Colonic mucosa (tissue), 4 donors: ENCODE results near the gene CERS1. TPM values are rescaled to one million over a fixed set of nuclear protein-coding genes. Genes with fewer than 3 reads are reported as not detected.

Experiments used
- DNase-seq: peaks from one replicate; pipeline ENCODE4 v3.0.0-alpha.2; 2020
- H3K27ac ChIP-seq: fragments of 200-600 bp; one replicate; pipeline ENCODE4 v1.8.0; 2021
- H3K27me3 ChIP-seq: fragments of 200-600 bp; one replicate; pipeline ENCODE4 v1.8.0; 2021
- H3K36me3 ChIP-seq: fragments of 200-600 bp; one replicate; pipeline ENCODE4 v1.8.0; 2021
- H3K4me1 ChIP-seq: fragments of 200-600 bp; one replicate; pipeline ENCODE4 v1.8.0; 2021; ENCODE audit warnings: mild to moderate bottlenecking
- H3K4me3 ChIP-seq: fragments of 200-600 bp; one replicate; pipeline ENCODE4 v1.8.0; 2021
- H3K9ac ChIP-seq, 2 donors: one replicate each; pipeline ENCODE4 v1.7.0; 2013; ENCODE audit warnings: control low read depth in 2 of 2, low read depth in 2 of 2, low read length in 2 of 2
- H3K9me3 ChIP-seq: fragments of 200-600 bp; one replicate; pipeline ENCODE4 v1.8.0; 2021
- CTCF ChIP-seq: fragments of 200-600 bp; IDR thresholded peaks from one replicate; pipeline ENCODE4 v1.8.0; 2022; ENCODE audit warnings: antibody characterized with exemption, mild to moderate bottlenecking
- intact Hi-C: fragments of 100-400 bp; cut with DNase I; formaldehyde crosslinking; loops from one replicate; pipeline ENCODE4 v1.14.1; 2022
- total RNA-seq, 2 donors: library from RNA; stranded (reverse); fragmentation: NEBNext Ultra II Directional in 1 of 2; extraction: Animal tissue kit (Norgen Biotek cat#: 25700) in 1 of 2; gene quantifications; one replicate each; pipeline ENCODE4 v1.2.1, GENCODE V29; 2021
- donor health status: healthy.
- donor health status: DM: no; HTN: no; CAD: no.
- donor health status: DM: no; HTN: no; CAD: no.

Gene CERS1
- total RNA-seq, 2 donors from 2014 or later, result 0.15 to 0.58 TPM

GRCh38 chr19:18906605-18907519 lies 10.9 kb upstream of the CERS1 start:
- H3K27ac ChIP-seq, result no peak overlapping the region
- no peak overlapping the region for H3K4me3 ChIP-seq
- H3K4me1 ChIP-seq, result no peaks in the 10 kb centered on the region
- no peaks in the 10 kb centered on the region for H3K9me3 ChIP-seq
- peak overlapping the region in 1 of 2 donors; percentile 35 for H3K9ac ChIP-seq
- TF ChIP-seq CTCF, result no peak
- intact Hi-C loops, result no loop called here
- H3K36me3 ChIP-seq, result peaks cover 6% of the 10 kb centered on the region
- DNase-seq, result no peak
- no peaks in the 10 kb centered on the region for H3K27me3 ChIP-seq

- no peak overlapping the region for H3K9ac ChIP-seq
- intact Hi-C loops, result no loop called here
- no peaks in the 10 kb centered on the region for H3K27me3 ChIP-seq
- TF ChIP-seq CTCF, result no peak
- no peak overlapping the region for H3K4me3 ChIP-seq
- H3K4me1 ChIP-seq, result no peaks in the 10 kb centered on the region
- H3K27ac ChIP-seq, result no peak overlapping the region
- DNase-seq, result no peak
- H3K9me3 ChIP-seq, result no peaks in the 10 kb centered on the region
- peaks cover 6% of the 10 kb centered on the region for H3K36me3 ChIP-seq
These were observed 9.7 kb upstream of the CERS1 start for GRCh38 chr19:18905513-18906236.

GRCh38 chr19:18905058-18905456 lies 9.1 kb upstream of the CERS1 start:
- intact Hi-C loops, result no loop called here
- Histone ChIP-seq H3K9ac (no peak overlapping the region), H3K27me3 (no peaks in the 10 kb centered on the region), H3K27ac (no peak overlapping the region), H3K9me3 (no peaks in the 10 kb centered on the region), H3K4me3 (no peak overlapping the region), H3K4me1 (no peaks in the 10 kb centered on the region), H3K36me3 (peaks cover 6% of the 10 kb centered on the region)
- TF ChIP-seq CTCF, result no peak
- no peak for DNase-seq

GRCh38 chr19:18904334-18905057 lies 8.5 kb upstream of the CERS1 start:
- Histone ChIP-seq H3K4me1 (no peaks in the 10 kb centered on the region), H3K27me3 (no peaks in the 10 kb centered on the region), H3K9me3 (no peaks in the 10 kb centered on the region), H3K27ac (no peak overlapping the region), H3K36me3 (peaks cover 6% of the 10 kb centered on the region), H3K4me3 (no peak overlapping the region), H3K9ac (no peak overlapping the region)
- no peak for DNase-seq
- TF ChIP-seq CTCF, result no peak
- intact Hi-C loops, result no loop called here
